Endothelial cell of umbilical vein (primary cell): ENCODE measurements around the gene ZNF346.

Experiments
- POLR2A ChIP-seq: IDR thresholded peaks from 2 replicates; pipeline ENCODE4 v1.6.1; 2012; ENCODE audit warnings: low read depth, mild to moderate bottlenecking, control low read depth, low read length
- TF ChIP-seq, protein P1 (sequence below), 2 donors: IDR thresholded peaks; 1 replicate in 1 of 2; 2 replicates in 1 of 2; pipeline ENCODE4 v1.5.1; 2011; ENCODE audit warnings: low read length in 2 of 2, mild to moderate bottlenecking in 2 of 2, moderate library complexity in 2 of 2, control low read depth in 1 of 2, inconsistent platforms in 1 of 2, low read depth in 1 of 2; ENCODE audit not compliant: insufficient read depth in 1 of 2; ENCODE audit errors: extremely low read depth in 1 of 2

GRCh38 chr5:177079606-177080005, 57.1 kb downstream of the ZNF346 start:
- TF ChIP-seq, protein P1, sequence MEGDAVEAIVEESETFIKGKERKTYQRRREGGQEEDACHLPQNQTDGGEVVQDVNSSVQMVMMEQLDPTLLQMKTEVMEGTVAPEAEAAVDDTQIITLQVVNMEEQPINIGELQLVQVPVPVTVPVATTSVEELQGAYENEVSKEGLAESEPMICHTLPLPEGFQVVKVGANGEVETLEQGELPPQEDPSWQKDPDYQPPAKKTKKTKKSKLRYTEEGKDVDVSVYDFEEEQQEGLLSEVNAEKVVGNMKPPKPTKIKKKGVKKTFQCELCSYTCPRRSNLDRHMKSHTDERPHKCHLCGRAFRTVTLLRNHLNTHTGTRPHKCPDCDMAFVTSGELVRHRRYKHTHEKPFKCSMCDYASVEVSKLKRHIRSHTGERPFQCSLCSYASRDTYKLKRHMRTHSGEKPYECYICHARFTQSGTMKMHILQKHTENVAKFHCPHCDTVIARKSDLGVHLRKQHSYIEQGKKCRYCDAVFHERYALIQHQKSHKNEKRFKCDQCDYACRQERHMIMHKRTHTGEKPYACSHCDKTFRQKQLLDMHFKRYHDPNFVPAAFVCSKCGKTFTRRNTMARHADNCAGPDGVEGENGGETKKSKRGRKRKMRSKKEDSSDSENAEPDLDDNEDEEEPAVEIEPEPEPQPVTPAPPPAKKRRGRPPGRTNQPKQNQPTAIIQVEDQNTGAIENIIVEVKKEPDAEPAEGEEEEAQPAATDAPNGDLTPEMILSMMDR (IDR thresholded peaks at IDR 0.05; ENCODE audit: extremely low read depth in 1 of 2, insufficient read depth in 1 of 2, low read depth in 1 of 2, low read length in 2 of 2) = no peak
- TF ChIP-seq POLR2A = no peak
